ENCODE data around the gene LDLRAD4.

Gene LDLRAD4

GRCh38 chr18:13382954-13383827 is 164.6 kb downstream of the LDLRAD4 start:
- Histone ChIP-seq H3K27ac (ENCODE audit: low read depth, low read length) (peak overlapping the region; percentile 85), H3K27me3 (ENCODE audit: control insufficient read depth in 5 of 5, insufficient read depth in 4 of 5, low read length in 5 of 5) (no peaks in the 10 kb centered on the region), H3K9me3 (ENCODE audit: control insufficient read depth in 5 of 5, low read length in 5 of 5) (no peaks in the 10 kb centered on the region), H3K9ac (ENCODE audit: low read length in 5 of 5) (peak overlapping the region in 2 of 5 donors; percentile 23 to 39), H3K36me3 (ENCODE audit: control insufficient read depth in 5 of 5, insufficient read depth in 5 of 5, low read length in 5 of 5) (peaks cover 0 to 3% (median 0%) of the 10 kb centered on the region in 5 donors), H3K4me3 (ENCODE audit: low read depth in 1 of 5, low read length in 5 of 5) (peak overlapping the region; percentile 34 to 68 (median 47)), H3K4me1 (ENCODE audit: control insufficient read depth in 5 of 5, insufficient read depth in 5 of 5, low read length in 5 of 5) (peaks cover 4 to 55% (median 35%) of the 10 kb centered on the region in 5 donors)

DNA sequence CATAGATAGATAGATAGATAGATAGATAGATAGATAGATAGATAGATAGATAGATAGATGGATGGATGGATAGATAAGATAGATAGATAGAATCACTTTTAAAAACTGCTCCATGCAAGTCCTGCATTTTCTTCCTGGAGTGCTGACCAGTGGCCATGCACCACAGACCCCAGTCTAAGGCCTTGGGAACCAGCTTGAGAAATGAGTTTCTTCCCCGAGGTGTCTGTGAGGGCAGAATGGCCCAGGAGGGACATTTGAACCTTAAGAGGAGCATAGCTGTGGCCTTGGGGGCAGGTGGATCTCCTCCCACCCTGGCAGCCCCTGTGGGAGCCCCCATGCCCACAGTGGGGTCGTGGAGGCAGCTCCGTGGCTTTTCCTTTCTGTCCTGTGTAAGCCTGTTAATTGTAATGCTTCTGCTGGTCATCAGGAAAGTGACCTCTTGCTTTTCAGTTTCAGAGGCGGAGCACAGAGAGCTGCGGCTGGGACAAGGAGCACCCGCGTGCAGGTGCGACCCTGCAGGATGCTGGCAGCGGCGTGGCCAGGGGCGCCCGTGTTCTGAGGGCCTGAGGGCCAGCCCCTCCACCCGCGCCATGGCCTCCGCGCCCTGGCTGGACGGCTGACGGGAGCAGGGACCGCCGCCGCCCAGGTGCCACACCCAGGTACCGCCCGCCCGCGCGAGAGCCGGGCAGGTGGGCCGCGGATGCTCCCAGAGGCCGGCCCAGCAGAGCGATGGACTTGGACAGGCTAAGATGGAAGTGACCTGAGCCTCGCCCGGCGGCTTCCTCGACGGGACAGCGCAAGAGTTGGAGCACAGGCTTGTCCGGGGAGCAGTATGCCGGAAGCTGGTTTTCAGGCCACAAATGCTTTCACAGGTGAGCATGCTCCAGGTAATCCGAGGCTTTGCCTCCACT is 168.6 kb downstream of the LDLRAD4 start:
- Histone ChIP-seq H3K36me3 (ENCODE audit: control insufficient read depth in 5 of 5, insufficient read depth in 5 of 5, low read length in 5 of 5) (peaks cover 0 to 13% (median 0%) of the 10 kb centered on the region in 5 donors), H3K9me3 (ENCODE audit: control insufficient read depth in 5 of 5, low read length in 5 of 5) (no peaks in the 10 kb centered on the region), H3K27me3 (ENCODE audit: control insufficient read depth in 5 of 5, insufficient read depth in 4 of 5, low read length in 5 of 5) (no peaks in the 10 kb centered on the region), H3K9ac (ENCODE audit: low read length in 5 of 5) (peak overlapping the region in 1 of 5 donors; percentile 28), H3K4me3 (ENCODE audit: low read depth in 1 of 5, low read length in 5 of 5) (peak overlapping the region in 1 of 5 donors; percentile 9), H3K27ac (ENCODE audit: low read depth, low read length) (peak overlapping the region; percentile 6), H3K4me1 (ENCODE audit: control insufficient read depth in 5 of 5, insufficient read depth in 5 of 5, low read length in 5 of 5) (peaks cover 5 to 42% (median 31%) of the 10 kb centered on the region in 5 donors)

GRCh38 chr18:13387855-13388548 is 169.4 kb downstream of the LDLRAD4 start:
- Histone ChIP-seq H3K27ac (ENCODE audit: low read depth, low read length) (peak overlapping the region; percentile 19), H3K4me1 (ENCODE audit: control insufficient read depth in 5 of 5, insufficient read depth in 5 of 5, low read length in 5 of 5) (peaks cover 5 to 35% (median 23%) of the 10 kb centered on the region in 5 donors)

GRCh38 chr18:13388586-13389490 is 170.3 kb downstream of the LDLRAD4 start:
- no peaks in the 10 kb centered on the region for H3K27me3 ChIP-seq (ENCODE audit: control insufficient read depth in 5 of 5, insufficient read depth in 4 of 5, low read length in 5 of 5)
- H3K27ac ChIP-seq (ENCODE audit: low read depth, low read length) = peak overlapping the region; percentile 19
- H3K4me1 ChIP-seq (ENCODE audit: control insufficient read depth in 5 of 5, insufficient read depth in 5 of 5, low read length in 5 of 5) = peaks cover 5 to 27% (median 22%) of the 10 kb centered on the region in 5 donors
- no peak overlapping the region for H3K4me3 ChIP-seq (ENCODE audit: low read depth in 1 of 5, low read length in 5 of 5)
- peak overlapping the region in 1 of 5 donors; percentile 48 for H3K9ac ChIP-seq (ENCODE audit: low read length in 5 of 5)
- H3K9me3 ChIP-seq (ENCODE audit: control insufficient read depth in 5 of 5, low read length in 5 of 5) = no peaks in the 10 kb centered on the region
- H3K36me3 ChIP-seq (ENCODE audit: control insufficient read depth in 5 of 5, insufficient read depth in 5 of 5, low read length in 5 of 5) = peaks cover 0 to 13% (median 0%) of the 10 kb centered on the region in 5 donors

More at GRCh38 chr18:13387855-13388548, 169.4 kb downstream of the LDLRAD4 start:
- Histone ChIP-seq H3K36me3 (ENCODE audit: control insufficient read depth in 5 of 5, insufficient read depth in 5 of 5, low read length in 5 of 5) (peaks cover 0 to 13% (median 0%) of the 10 kb centered on the region in 5 donors), H3K4me3 (ENCODE audit: low read depth in 1 of 5, low read length in 5 of 5) (peak overlapping the region in 1 of 5 donors; percentile 9), H3K9me3 (ENCODE audit: control insufficient read depth in 5 of 5, low read length in 5 of 5) (no peaks in the 10 kb centered on the region), H3K9ac (ENCODE audit: low read length in 5 of 5) (peak overlapping the region in 1 of 5 donors; percentile 48), H3K27me3 (ENCODE audit: control insufficient read depth in 5 of 5, insufficient read depth in 4 of 5, low read length in 5 of 5) (no peaks in the 10 kb centered on the region)

GRCh38 chr18:13389491-13390131 is 171.1 kb downstream of the LDLRAD4 start:
- Histone ChIP-seq H3K9ac (ENCODE audit: low read length in 5 of 5) (no peak overlapping the region), H3K4me1 (ENCODE audit: control insufficient read depth in 5 of 5, insufficient read depth in 5 of 5, low read length in 5 of 5) (peaks cover 5 to 26% (median 22%) of the 10 kb centered on the region in 5 donors), H3K4me3 (ENCODE audit: low read depth in 1 of 5, low read length in 5 of 5) (no peak overlapping the region), H3K36me3 (ENCODE audit: control insufficient read depth in 5 of 5, insufficient read depth in 5 of 5, low read length in 5 of 5) (peaks cover 0 to 13% (median 0%) of the 10 kb centered on the region in 5 donors), H3K27me3 (ENCODE audit: control insufficient read depth in 5 of 5, insufficient read depth in 4 of 5, low read length in 5 of 5) (no peaks in the 10 kb centered on the region), H3K27ac (ENCODE audit: low read depth, low read length) (no peak overlapping the region), H3K9me3 (ENCODE audit: control insufficient read depth in 5 of 5, low read length in 5 of 5) (no peaks in the 10 kb centered on the region)

DNA sequence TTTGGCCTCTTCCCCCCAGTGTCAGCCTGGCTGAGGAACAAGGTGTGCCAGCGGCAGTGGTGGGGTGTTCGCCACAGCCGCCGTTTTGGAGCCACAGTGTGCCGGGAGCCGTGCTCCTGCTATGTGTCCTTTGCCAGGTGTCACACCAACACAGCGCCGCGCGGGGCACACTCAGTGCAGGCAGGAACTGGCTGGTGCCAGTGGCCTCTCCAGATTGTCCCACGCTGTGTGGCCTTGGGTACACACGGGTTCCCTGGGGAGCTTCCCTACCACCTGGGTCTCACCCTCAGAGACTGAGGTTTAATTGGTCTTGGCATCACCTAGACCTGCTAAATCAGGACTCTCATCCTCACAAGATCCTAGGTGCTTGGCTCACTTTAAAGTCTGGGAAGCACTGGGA is 171.6 kb downstream of the LDLRAD4 start:
- Histone ChIP-seq H3K27me3 (ENCODE audit: control insufficient read depth in 5 of 5, insufficient read depth in 4 of 5, low read length in 5 of 5) (no peaks in the 10 kb centered on the region), H3K36me3 (ENCODE audit: control insufficient read depth in 5 of 5, insufficient read depth in 5 of 5, low read length in 5 of 5) (peaks cover 0 to 13% (median 0%) of the 10 kb centered on the region in 5 donors), H3K27ac (ENCODE audit: low read depth, low read length) (no peak overlapping the region), H3K9me3 (ENCODE audit: control insufficient read depth in 5 of 5, low read length in 5 of 5) (no peaks in the 10 kb centered on the region), H3K4me1 (ENCODE audit: control insufficient read depth in 5 of 5, insufficient read depth in 5 of 5, low read length in 5 of 5) (peaks cover 5 to 31% (median 26%) of the 10 kb centered on the region in 5 donors), H3K9ac (ENCODE audit: low read length in 5 of 5) (no peak overlapping the region), H3K4me3 (ENCODE audit: low read depth in 1 of 5, low read length in 5 of 5) (no peak overlapping the region)

DNA sequence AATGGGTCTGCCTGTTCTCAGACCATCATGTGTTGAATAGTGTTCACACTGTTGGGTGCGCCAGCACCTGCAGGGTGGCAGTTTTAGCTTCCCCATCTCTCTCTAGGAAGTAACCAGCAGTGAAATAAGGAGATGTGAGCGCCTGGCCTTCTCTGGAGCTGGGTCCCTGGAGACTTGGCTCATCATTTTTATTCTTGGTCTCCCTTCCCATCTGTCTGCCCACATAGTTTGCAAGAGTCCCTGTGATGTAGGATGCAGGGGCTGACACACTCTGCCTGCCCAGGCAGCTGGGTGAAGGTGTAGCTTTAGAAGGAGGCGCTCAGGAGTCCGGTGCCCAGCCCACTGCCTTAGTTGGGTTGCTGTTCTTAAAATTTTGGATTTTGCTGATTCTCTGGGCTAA is 172.2 kb downstream of the LDLRAD4 start:
- Histone ChIP-seq H3K36me3 (ENCODE audit: control insufficient read depth in 5 of 5, insufficient read depth in 5 of 5, low read length in 5 of 5) (peaks cover 0 to 13% (median 0%) of the 10 kb centered on the region in 5 donors), H3K27me3 (ENCODE audit: control insufficient read depth in 5 of 5, insufficient read depth in 4 of 5, low read length in 5 of 5) (no peaks in the 10 kb centered on the region), H3K9me3 (ENCODE audit: control insufficient read depth in 5 of 5, low read length in 5 of 5) (no peaks in the 10 kb centered on the region), H3K4me3 (ENCODE audit: low read depth in 1 of 5, low read length in 5 of 5) (no peak overlapping the region), H3K9ac (ENCODE audit: low read length in 5 of 5) (no peak overlapping the region), H3K27ac (ENCODE audit: low read depth, low read length) (no peak overlapping the region), H3K4me1 (ENCODE audit: control insufficient read depth in 5 of 5, insufficient read depth in 5 of 5, low read length in 5 of 5) (peaks cover 5 to 31% (median 26%) of the 10 kb centered on the region in 5 donors)

DNA sequence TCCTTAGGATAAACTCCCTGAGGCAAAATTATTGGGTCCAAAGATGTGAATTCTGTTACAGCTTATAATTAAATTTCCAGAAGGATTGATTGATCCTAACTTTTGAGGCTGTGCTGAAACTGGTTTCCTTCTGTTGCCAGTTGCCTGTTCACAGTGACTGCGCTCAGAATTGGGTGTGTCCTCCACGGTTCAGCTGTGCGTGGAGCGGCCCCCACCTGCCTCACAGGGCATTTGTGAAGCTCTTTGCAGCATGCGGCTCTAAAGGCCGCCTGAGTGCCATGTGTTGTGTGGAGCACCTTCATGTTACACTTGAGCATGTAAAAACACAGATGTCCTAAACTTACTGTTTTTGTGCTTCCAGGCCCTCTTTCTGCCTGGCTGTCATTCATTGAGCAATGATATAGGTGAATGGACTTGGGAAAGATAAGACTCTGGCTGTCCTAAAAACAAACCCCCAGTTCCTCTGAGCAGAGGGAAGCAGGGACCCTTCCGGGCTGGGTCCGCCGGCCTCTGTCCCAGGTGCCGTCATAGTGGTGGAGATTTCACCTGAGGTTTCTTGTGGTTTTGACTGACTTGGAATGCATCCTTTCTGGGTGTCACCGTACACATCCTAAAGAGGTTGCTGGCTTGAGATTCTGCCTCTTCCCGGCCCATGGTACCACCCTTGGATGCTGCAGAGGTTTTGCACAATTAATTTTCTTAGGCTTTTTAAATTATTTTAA is 173.6 kb downstream of the LDLRAD4 start:
- peaks cover 0 to 13% (median 2%) of the 10 kb centered on the region in 5 donors for H3K36me3 ChIP-seq (ENCODE audit: control insufficient read depth in 5 of 5, insufficient read depth in 5 of 5, low read length in 5 of 5)
- H3K4me3 ChIP-seq (ENCODE audit: low read depth in 1 of 5, low read length in 5 of 5) = no peak overlapping the region
- H3K9ac ChIP-seq (ENCODE audit: low read length in 5 of 5) = no peak overlapping the region
- H3K9me3 ChIP-seq (ENCODE audit: control insufficient read depth in 5 of 5, low read length in 5 of 5) = no peaks in the 10 kb centered on the region
- H3K27ac ChIP-seq (ENCODE audit: low read depth, low read length) = no peak overlapping the region
- H3K4me1 ChIP-seq (ENCODE audit: control insufficient read depth in 5 of 5, insufficient read depth in 5 of 5, low read length in 5 of 5) = peaks cover 5 to 30% (median 26%) of the 10 kb centered on the region in 5 donors
- H3K27me3 ChIP-seq (ENCODE audit: control insufficient read depth in 5 of 5, insufficient read depth in 4 of 5, low read length in 5 of 5) = no peaks in the 10 kb centered on the region
